Measurements from ENCODE around the gene ANO10.

GRCh38 chr3:43478118-43478785 is 143.6 kb downstream of the ANO10 start:
- TF ChIP-seq CTCF (IDR thresholded peaks at IDR 0.05; ENCODE audit: low read length) (no peak), EZH2 (IDR thresholded peaks at IDR 0.05; ENCODE audit: borderline replicate concordance, low read length) (no peak)

All from OCI-LY1 (cell line).